Mesenchymal stem cell (in vitro differentiated cells and primary cell): Measurements from ENCODE around the gene CDK4.

ENCODE experiments used
- DNase-seq: peaks from one replicate; pipeline ENCODE4 v3.0.0-alpha.2; 2013
- H2AFZ ChIP-seq: one replicate; pipeline ENCODE4 v1.6.1; 2013; ENCODE audit warnings: low read depth, mild to moderate bottlenecking, control low read depth, inconsistent platforms, low read length, moderate library complexity
- H2AK5ac ChIP-seq: 2 replicates; pipeline ENCODE4 v1.6.1; 2013; ENCODE audit warnings: low read length, moderate library complexity, mild to moderate bottlenecking, inconsistent platforms; ENCODE audit not compliant: severe bottlenecking
- H2BK120ac ChIP-seq: one replicate; pipeline ENCODE4 v1.6.1; 2013; ENCODE audit warnings: low read depth, mild to moderate bottlenecking, inconsistent platforms, low read length, moderate library complexity
- H2BK12ac ChIP-seq, 2 experiments: one replicate each; pipeline ENCODE4 v1.6.1; 2013; ENCODE audit warnings: inconsistent platforms in 2 of 2, low read length in 2 of 2, mild to moderate bottlenecking in 2 of 2, moderate library complexity in 2 of 2, control low read depth in 1 of 2
- H2BK15ac ChIP-seq: one replicate; pipeline ENCODE4 v1.6.1; 2013; ENCODE audit warnings: mild to moderate bottlenecking, low read depth, inconsistent platforms; ENCODE audit not compliant: poor library complexity, severe bottlenecking
- H2BK5ac ChIP-seq: 2 replicates; pipeline ENCODE4 v1.6.1; 2013; ENCODE audit warnings: low read depth, mild to moderate bottlenecking, low read length, control low read depth, inconsistent platforms; ENCODE audit not compliant: poor library complexity, severe bottlenecking
- H3K14ac ChIP-seq, 2 experiments: one replicate each; pipeline ENCODE4 v1.6.1; 2013; ENCODE audit warnings: inconsistent platforms in 2 of 2, low read length in 2 of 2, control low read depth in 1 of 2, mild to moderate bottlenecking in 1 of 2, moderate library complexity in 1 of 2
- H3K18ac ChIP-seq, 2 experiments: one replicate each; pipeline ENCODE4 v1.6.1; 2013; ENCODE audit warnings: inconsistent platforms in 2 of 2, low read length in 2 of 2, control low read depth in 1 of 2, low read depth in 1 of 2, mild to moderate bottlenecking in 1 of 2
- H3K23ac ChIP-seq, 2 experiments: one replicate each; pipeline ENCODE4 v1.6.1; 2013; ENCODE audit warnings: inconsistent platforms in 2 of 2, low read length in 2 of 2, mild to moderate bottlenecking in 2 of 2, moderate library complexity in 2 of 2, control low read depth in 1 of 2
- H3K27ac ChIP-seq: 2 replicates; pipeline ENCODE4 v1.5.1; 2013; ENCODE audit warnings: mild to moderate bottlenecking, moderate library complexity, low read length, control low read depth, inconsistent platforms; ENCODE audit not compliant: poor library complexity, severe bottlenecking
- H3K27me3 ChIP-seq, 2 experiments: 2 replicates each; pipeline versions ENCODE4 v1.6.1 to v1.7.0; 2013; ENCODE audit warnings: low read length in 2 of 2, mild to moderate bottlenecking in 2 of 2, moderate library complexity in 2 of 2, control low read depth in 1 of 2, inconsistent platforms in 1 of 2; ENCODE audit not compliant: control insufficient read depth in 1 of 2, insufficient read depth in 1 of 2
- H3K36me3 ChIP-seq, 2 experiments: 2 replicates each; pipeline versions ENCODE4 v1.6.1 to v1.7.0; 2013; ENCODE audit warnings: low read length in 2 of 2, control low read depth in 1 of 2, inconsistent platforms in 1 of 2, low read depth in 1 of 2, mild to moderate bottlenecking in 1 of 2; ENCODE audit not compliant: insufficient read depth in 2 of 2, control insufficient read depth in 1 of 2
- H3K4ac ChIP-seq, 2 experiments: one replicate each; pipeline ENCODE4 v1.6.1; 2013; ENCODE audit warnings: inconsistent platforms in 2 of 2, low read length in 2 of 2, mild to moderate bottlenecking in 2 of 2, moderate library complexity in 2 of 2, control low read depth in 1 of 2, low read depth in 1 of 2
- H3K4me1 ChIP-seq: 2 replicates; pipeline ENCODE4 v1.6.1; 2013; ENCODE audit warnings: low read depth, low read length, control low read depth; ENCODE audit not compliant: control insufficient read depth, insufficient read depth
- H3K4me2 ChIP-seq: 2 replicates; pipeline ENCODE4 v1.6.1; 2013; ENCODE audit warnings: low read length, mild to moderate bottlenecking, inconsistent platforms; ENCODE audit not compliant: poor library complexity, severe bottlenecking
- H3K4me3 ChIP-seq, 2 experiments: 2 replicates each; pipeline versions ENCODE4 v1.5.1 to v1.7.0; 2013; ENCODE audit warnings: low read length in 2 of 2, mild to moderate bottlenecking in 2 of 2, control low read depth in 1 of 2, low read depth in 1 of 2; ENCODE audit not compliant: insufficient read depth in 1 of 2
- H3K79me1 ChIP-seq: replicated peaks from 2 replicates; pipeline ENCODE4 v1.6.1; 2013; ENCODE audit warnings: mild to moderate bottlenecking, control low read depth, low read length, inconsistent platforms; ENCODE audit not compliant: poor library complexity, severe bottlenecking
- H3K9ac ChIP-seq: 2 replicates; pipeline ENCODE4 v1.7.0; 2013; ENCODE audit warnings: mild to moderate bottlenecking, low read length, moderate library complexity
- H3K9me3 ChIP-seq: 2 replicates; pipeline ENCODE4 v1.7.0; 2013; ENCODE audit warnings: mild to moderate bottlenecking, low read length; ENCODE audit not compliant: control insufficient read depth
- H4K8ac ChIP-seq: one replicate; pipeline ENCODE4 v1.6.1; 2013; ENCODE audit warnings: inconsistent platforms, mild to moderate bottlenecking, low read length, moderate library complexity
- H4K91ac ChIP-seq: one replicate; pipeline ENCODE4 v1.6.1; 2013; ENCODE audit warnings: mild to moderate bottlenecking, low read length, inconsistent platforms
- WGBS: methylation state at CpG from one replicate; pipeline ENCODE4 v1.1.7; 2013; ENCODE audit warnings: mixed read lengths; 5-methylcytosine and 5-hydroxymethylcytosine counted together

CDK4 gene

GRCh38 chr12:57754411-57755193 lies 2.5 kb upstream of the CDK4 start, which contains the start of gene MARCHF9:
Gene MARCHF9 (plus strand): TSS chr12:57755103. CDS start chr12:57755529, 426 bp downstream.
- Histone ChIP-seq H4K8ac (no peak within 1 kb of the TSS), H3K4me2 (peak within 1 kb of the TSS; percentile 96), H2BK5ac (no peak within 1 kb of the TSS), H3K9me3 (no peaks in the 10 kb centered on the region), H2AFZ (peak within 1 kb of the TSS; percentile 44), H3K27me3 (peaks cover 11 to 23% of the 10 kb centered on the region in 2 experiments), H3K4ac (peak within 1 kb of the TSS in 1 of 2 experiments; percentile 38), H3K4me1 (peaks cover 21% of the 10 kb centered on the region), H2BK15ac (no peak within 1 kb of the TSS), H3K18ac (peak within 1 kb of the TSS; percentile 35 to 58), H3K27ac (no peak within 1 kb of the TSS), H4K91ac (no peak within 1 kb of the TSS), H3K36me3 (peaks cover 14 to 26% of the 10 kb centered on the region in 2 experiments), H3K14ac (no peak within 1 kb of the TSS), H3K4me3 (peak within 1 kb of the TSS; percentile 75), H3K9ac (peak within 1 kb of the TSS; percentile 32), H2AK5ac (no peak within 1 kb of the TSS), H3K79me1 (no peaks in the 10 kb centered on the region), H2BK12ac (no peak within 1 kb of the TSS), H3K23ac (peak within 1 kb of the TSS in 1 of 2 experiments; percentile 70), H2BK120ac (no peak within 1 kb of the TSS)
- no peak for DNase-seq
- WGBS, result 4% methylated on average over 20 of the region's 41 CpGs

- H2BK5ac ChIP-seq, result no peak overlapping the region
- H3K4ac ChIP-seq, result no peak overlapping the region
- H3K9me3 ChIP-seq, result no peaks in the 10 kb centered on the region
- no peak overlapping the region for H3K9ac ChIP-seq
- H3K23ac ChIP-seq, result no peak overlapping the region
- H3K4me2 ChIP-seq, result no peak overlapping the region
- H3K36me3 ChIP-seq, result peaks cover 21 to 27% of the 10 kb centered on the region in 2 experiments
- H2AK5ac ChIP-seq, result no peak overlapping the region
- H3K14ac ChIP-seq, result no peak overlapping the region
- H4K8ac ChIP-seq, result no peak overlapping the region
- H3K27me3 ChIP-seq, result peaks cover 11 to 23% of the 10 kb centered on the region in 2 experiments
- H3K18ac ChIP-seq, result no peak overlapping the region
- DNase-seq, result no peak
- no peak overlapping the region for H2AFZ ChIP-seq
- H2BK15ac ChIP-seq, result no peak overlapping the region
- H2BK120ac ChIP-seq, result no peak overlapping the region
- no peak overlapping the region for H3K27ac ChIP-seq
- no peak overlapping the region for H2BK12ac ChIP-seq
- H3K4me3 ChIP-seq, result no peak overlapping the region
- H3K4me1 ChIP-seq, result peaks cover 21% of the 10 kb centered on the region
- 22% methylated on average over 1 of the region's 1 CpG for WGBS
- H3K79me1 ChIP-seq, result peaks cover 4% of the 10 kb centered on the region
- no peak overlapping the region for H4K91ac ChIP-seq
Measured at GRCh38 chr12:57753756-57754337, 1.7 kb upstream of the CDK4 start.

- H4K8ac ChIP-seq, result peak overlapping the region; percentile 56
- H3K27ac ChIP-seq, result peak overlapping the region; percentile 40
- H3K18ac ChIP-seq, result peak overlapping the region; percentile 50 to 85
- peaks cover 22 to 34% of the 10 kb centered on the region in 2 experiments for H3K36me3 ChIP-seq
- peaks cover 11 to 23% of the 10 kb centered on the region in 2 experiments for H3K27me3 ChIP-seq
- H3K9me3 ChIP-seq, result no peaks in the 10 kb centered on the region
- peaks cover 9% of the 10 kb centered on the region for H3K79me1 ChIP-seq
- H2AK5ac ChIP-seq, result no peak overlapping the region
- H2AFZ ChIP-seq, result no peak overlapping the region
- H2BK12ac ChIP-seq, result no peak overlapping the region
- no peak for DNase-seq
- no peak overlapping the region for H3K14ac ChIP-seq
- H2BK15ac ChIP-seq, result no peak overlapping the region
- peaks cover 21% of the 10 kb centered on the region for H3K4me1 ChIP-seq
- WGBS, result 14% methylated on average over 3 of the region's 5 CpGs
- H3K4ac ChIP-seq, result no peak overlapping the region
- no peak overlapping the region for H3K23ac ChIP-seq
- no peak overlapping the region for H2BK5ac ChIP-seq
- H2BK120ac ChIP-seq, result peak overlapping the region; percentile 74
- peak overlapping the region; percentile 76 for H3K4me2 ChIP-seq
- H3K9ac ChIP-seq, result peak overlapping the region; percentile 50
- no peak overlapping the region for H4K91ac ChIP-seq
- peak overlapping the region in 1 of 2 experiments; percentile 89 for H3K4me3 ChIP-seq
Measured at GRCh38 chr12:57752668-57753000, 524 bp upstream of the CDK4 start.

GRCh38 chr12:57751432-57751787 lies 700 bp downstream of the CDK4 start:
- Histone ChIP-seq H3K18ac (peak overlapping the region; percentile 55 to 74), H3K4me2 (peak overlapping the region; percentile 73), H3K4me3 (peak overlapping the region; percentile 70 to 89), H3K9ac (peak overlapping the region; percentile 98), H2BK12ac (peak overlapping the region; percentile 50 to 75), H2BK15ac (no peak overlapping the region), H2AK5ac (peak overlapping the region; percentile 15), H3K27ac (peak overlapping the region; percentile 77), H2AFZ (no peak overlapping the region), H3K4ac (peak overlapping the region in 1 of 2 experiments; percentile 89), H3K79me1 (peaks cover 11% of the 10 kb centered on the region), H3K23ac (peak overlapping the region in 1 of 2 experiments; percentile 16), H3K27me3 (peaks cover 6 to 18% of the 10 kb centered on the region in 2 experiments), H4K8ac (peak overlapping the region; percentile 77), H3K9me3 (no peaks in the 10 kb centered on the region), H3K36me3 (peaks cover 26 to 46% of the 10 kb centered on the region in 2 experiments), H3K4me1 (peaks cover 17% of the 10 kb centered on the region), H4K91ac (peak overlapping the region; percentile 85), H3K14ac (peak overlapping the region in 1 of 2 experiments; percentile 68), H2BK120ac (no peak overlapping the region), H2BK5ac (no peak overlapping the region)
- WGBS, result 14% methylated on average over 8 of the region's 8 CpGs
- DNase-seq, result no peak
